SU-DHL-6 (cell line): ENCODE measurements around the gene CALCOCO2.

Experiments used
- H2AFZ ChIP-seq: fragments of 200-600 bp; sonication (generic); 2 replicates; pipeline ENCODE4 v1.6.1; 2014; ENCODE audit warnings: low read depth, mild to moderate bottlenecking, moderate library complexity, mixed read lengths, antibody characterized with exemption, low read length; ENCODE audit not compliant: severe bottlenecking
- H3F3A ChIP-seq: fragments of 200-600 bp; shearing (Covaris generic); 2 replicates; pipeline ENCODE4 v1.6.0; 2016; ENCODE audit warnings: antibody characterized with exemption, mild to moderate bottlenecking; ENCODE audit not compliant: insufficient read depth
- H3K27ac ChIP-seq: fragments of 200-600 bp; sonication (generic); 2 replicates; pipeline ENCODE4 v1.5.1; 2016; ENCODE audit warnings: low read depth, mild to moderate bottlenecking, low read length, moderate library complexity, mixed read lengths
- H3K27me3 ChIP-seq: fragments of 200-600 bp; sonication (generic), shearing (Covaris generic); 2 replicates; pipeline ENCODE4 v1.6.0; 2014; ENCODE audit warnings: mild to moderate bottlenecking, low read length
- H3K36me3 ChIP-seq: fragments of 200-600 bp; sonication (generic); 2 replicates; pipeline ENCODE4 v1.6.1; 2014; ENCODE audit warnings: mild to moderate bottlenecking, low read length, mixed read lengths
- H3K4me2 ChIP-seq: fragments of 300-600, 200-600 bp; shearing (Covaris generic), sonication (generic); 2 replicates; pipeline ENCODE4 v1.6.0; 2014; ENCODE audit warnings: low read length, low read depth, mild to moderate bottlenecking; ENCODE audit not compliant: poor library complexity, severe bottlenecking
- H3K4me3 ChIP-seq: fragments of 200-600 bp; sonication (generic); 2 replicates; pipeline ENCODE4 v1.5.1; 2014; ENCODE audit warnings: antibody characterized with exemption, low read length, mild to moderate bottlenecking, mixed read lengths; ENCODE audit not compliant: insufficient read depth, poor library complexity, severe bottlenecking
- H3K79me2 ChIP-seq: fragments of 200-600 bp; sonication (generic); 2 replicates; pipeline ENCODE4 v1.6.1; 2014; ENCODE audit warnings: mild to moderate bottlenecking, low read length, moderate library complexity; ENCODE audit not compliant: insufficient read depth
- H3K9ac ChIP-seq: fragments of 200-600 bp; sonication (generic); 2 replicates; pipeline ENCODE4 v1.7.0; 2014; ENCODE audit warnings: mild to moderate bottlenecking, low read length
- H3K9me2 ChIP-seq: fragments of 200-600 bp; sonication (generic); replicated peaks from 2 replicates; pipeline ENCODE4 v1.6.1; 2014; ENCODE audit warnings: low read length; ENCODE audit not compliant: insufficient read depth
- H3K9me3 ChIP-seq: fragments of 200-600 bp; sonication (generic); 2 replicates; pipeline ENCODE4 v1.6.1; 2014; ENCODE audit warnings: low read length, mixed read lengths; ENCODE audit not compliant: insufficient read depth
- H4K20me1 ChIP-seq: fragments of 200-600 bp; sonication (generic); 2 replicates; pipeline ENCODE4 v1.6.1; 2014; ENCODE audit warnings: low read depth, mild to moderate bottlenecking, antibody characterized with exemption, low read length, moderate library complexity, mixed read lengths
- EZH2phosphoT487 ChIP-seq: fragments of 200-600 bp; sonication (generic), shearing (Covaris generic); conservative IDR thresholded peaks from 2 replicates; pipeline ENCODE4 v1.6.1; 2018; ENCODE audit warnings: mild to moderate bottlenecking, antibody characterized with exemption, low read length, moderate library complexity, mixed read lengths
- TF ChIP-seq, protein P1 (sequence below): fragments of 200-600 bp; sonication (generic); IDR thresholded peaks from one replicate; pipeline ENCODE4 v1.5.1; 2017; ENCODE audit warnings: antibody characterized with exemption, mild to moderate bottlenecking, low read length, moderate library complexity; ENCODE audit not compliant: insufficient read depth, poor library complexity, severe bottlenecking

The CALCOCO2 gene, protein sequence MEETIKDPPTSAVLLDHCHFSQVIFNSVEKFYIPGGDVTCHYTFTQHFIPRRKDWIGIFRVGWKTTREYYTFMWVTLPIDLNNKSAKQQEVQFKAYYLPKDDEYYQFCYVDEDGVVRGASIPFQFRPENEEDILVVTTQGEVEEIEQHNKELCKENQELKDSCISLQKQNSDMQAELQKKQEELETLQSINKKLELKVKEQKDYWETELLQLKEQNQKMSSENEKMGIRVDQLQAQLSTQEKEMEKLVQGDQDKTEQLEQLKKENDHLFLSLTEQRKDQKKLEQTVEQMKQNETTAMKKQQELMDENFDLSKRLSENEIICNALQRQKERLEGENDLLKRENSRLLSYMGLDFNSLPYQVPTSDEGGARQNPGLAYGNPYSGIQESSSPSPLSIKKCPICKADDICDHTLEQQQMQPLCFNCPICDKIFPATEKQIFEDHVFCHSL

DNA sequence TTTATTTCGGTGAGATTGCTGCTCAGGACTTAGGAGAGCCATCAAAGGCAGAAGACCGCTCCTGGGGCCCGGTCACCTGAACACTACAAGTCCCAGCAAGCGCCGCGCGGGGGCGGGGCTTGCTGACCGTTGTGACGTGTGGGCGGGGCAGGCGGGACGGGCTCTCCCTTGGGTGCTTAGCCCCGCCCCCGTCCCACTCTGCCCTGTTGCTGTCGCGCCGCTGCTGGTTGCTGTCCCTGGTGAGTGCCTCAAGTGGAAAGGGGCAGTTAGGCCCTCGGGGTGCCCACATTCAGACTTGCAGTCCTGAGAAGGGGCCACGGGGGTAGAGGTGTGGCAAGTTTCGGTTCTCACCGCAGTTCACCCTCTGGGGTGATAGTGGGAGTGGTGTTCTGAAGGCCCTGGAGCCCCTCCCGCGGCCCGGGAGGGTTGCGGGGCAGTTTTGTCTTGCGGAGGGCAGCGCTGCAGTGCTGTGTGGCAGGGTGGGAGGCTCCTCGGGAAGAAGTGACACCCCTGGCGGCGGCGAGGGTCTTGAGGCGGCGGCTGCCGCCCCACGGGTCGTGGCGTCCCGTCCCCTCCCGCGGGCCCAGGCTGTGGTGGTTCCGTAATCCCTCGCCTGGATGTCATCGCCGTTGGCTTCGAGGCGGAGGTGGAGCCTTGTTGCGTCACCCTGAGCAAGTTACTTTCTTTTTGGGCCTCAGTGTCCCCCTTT lies at the start of gene CALCOCO2:
TSS of gene CALCOCO2 (plus strand) at position 196 of the 709 bp plus-strand sequence. CDS start 10,673 bp downstream, outside the sequence.
- Histone ChIP-seq H4K20me1 (no peaks in the 10 kb centered on the region), H3K36me3 (no peaks in the 10 kb centered on the region), H3F3A (no peaks in the 10 kb centered on the region), H3K4me2 (peak within 1 kb of the TSS; percentile 70), H3K9me2 (no peaks in the 10 kb centered on the region), H2AFZ (peak within 1 kb of the TSS; percentile 99), H3K4me3 (peak within 1 kb of the TSS; percentile 75), H3K9ac (peak within 1 kb of the TSS; percentile 71), H3K27ac (no peak within 1 kb of the TSS), H3K9me3 (no peaks in the 10 kb centered on the region), H3K27me3 (no peaks in the 10 kb centered on the region), H3K79me2 (no peaks in the 10 kb centered on the region)
- TF ChIP-seq EZH2phosphoT487, result no peak
- TF ChIP-seq, protein P1, sequence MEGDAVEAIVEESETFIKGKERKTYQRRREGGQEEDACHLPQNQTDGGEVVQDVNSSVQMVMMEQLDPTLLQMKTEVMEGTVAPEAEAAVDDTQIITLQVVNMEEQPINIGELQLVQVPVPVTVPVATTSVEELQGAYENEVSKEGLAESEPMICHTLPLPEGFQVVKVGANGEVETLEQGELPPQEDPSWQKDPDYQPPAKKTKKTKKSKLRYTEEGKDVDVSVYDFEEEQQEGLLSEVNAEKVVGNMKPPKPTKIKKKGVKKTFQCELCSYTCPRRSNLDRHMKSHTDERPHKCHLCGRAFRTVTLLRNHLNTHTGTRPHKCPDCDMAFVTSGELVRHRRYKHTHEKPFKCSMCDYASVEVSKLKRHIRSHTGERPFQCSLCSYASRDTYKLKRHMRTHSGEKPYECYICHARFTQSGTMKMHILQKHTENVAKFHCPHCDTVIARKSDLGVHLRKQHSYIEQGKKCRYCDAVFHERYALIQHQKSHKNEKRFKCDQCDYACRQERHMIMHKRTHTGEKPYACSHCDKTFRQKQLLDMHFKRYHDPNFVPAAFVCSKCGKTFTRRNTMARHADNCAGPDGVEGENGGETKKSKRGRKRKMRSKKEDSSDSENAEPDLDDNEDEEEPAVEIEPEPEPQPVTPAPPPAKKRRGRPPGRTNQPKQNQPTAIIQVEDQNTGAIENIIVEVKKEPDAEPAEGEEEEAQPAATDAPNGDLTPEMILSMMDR, result no peak

DNA sequence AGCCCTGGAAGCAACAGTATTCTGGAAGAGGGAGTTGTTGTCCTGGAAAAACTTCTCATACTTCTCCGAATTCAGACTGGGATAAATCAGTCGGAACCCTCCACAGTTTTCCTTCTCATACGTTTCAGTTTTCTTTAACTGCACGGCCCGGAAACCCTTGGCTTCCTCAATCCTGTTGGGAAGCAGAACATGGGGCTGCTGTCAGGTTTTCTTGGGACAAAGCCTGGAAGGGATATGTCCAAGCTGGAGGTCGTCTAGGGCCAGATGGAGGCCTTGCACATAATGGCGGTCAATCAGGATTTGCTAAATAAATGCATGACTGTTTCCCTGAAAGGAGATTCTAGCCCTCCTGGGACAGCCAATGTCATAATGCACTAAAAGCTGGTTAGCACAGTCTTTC lies 43.0 kb upstream of the CALCOCO2 start:
- H3K4me3 ChIP-seq, result no peak overlapping the region
- TF ChIP-seq EZH2phosphoT487, result no peak
- TF ChIP-seq, protein P1, result no peak
- no peaks in the 10 kb centered on the region for H3K27me3 ChIP-seq
- no peaks in the 10 kb centered on the region for H4K20me1 ChIP-seq
- H3K36me3 ChIP-seq, result no peaks in the 10 kb centered on the region
- no peaks in the 10 kb centered on the region for H3F3A ChIP-seq
- H3K9me2 ChIP-seq, result no peaks in the 10 kb centered on the region
- no peak overlapping the region for H2AFZ ChIP-seq
- H3K4me2 ChIP-seq, result no peak overlapping the region
- H3K9ac ChIP-seq, result no peak overlapping the region
- H3K79me2 ChIP-seq, result no peaks in the 10 kb centered on the region
- no peaks in the 10 kb centered on the region for H3K9me3 ChIP-seq
- no peak overlapping the region for H3K27ac ChIP-seq

DNA sequence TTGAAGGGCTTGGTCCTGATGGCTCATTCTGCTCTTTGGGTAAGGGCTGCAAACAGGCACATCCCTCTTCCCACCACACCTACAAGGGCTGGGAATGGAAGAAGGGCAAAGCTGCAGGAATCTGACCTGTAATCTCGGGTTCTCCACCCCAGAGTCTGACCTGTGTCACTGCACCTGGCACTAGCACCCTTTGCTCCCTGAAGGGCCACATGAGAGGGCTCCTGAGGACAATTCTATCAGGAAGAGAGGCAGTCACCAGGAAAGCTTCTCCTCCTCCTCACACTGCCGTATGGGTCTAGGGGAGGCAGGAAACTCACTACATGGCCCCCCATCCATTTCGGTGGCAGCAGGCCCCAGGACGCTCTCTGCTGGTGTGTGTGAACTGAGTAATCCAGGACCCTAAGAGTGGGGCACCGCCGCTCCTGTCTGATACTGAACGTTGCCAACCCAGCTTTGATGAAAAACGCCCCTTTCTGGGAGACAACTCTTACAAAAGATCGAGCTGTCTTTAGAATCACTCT lies 40.2 kb upstream of the CALCOCO2 start:
- Histone ChIP-seq H3K9ac (no peak overlapping the region), H4K20me1 (no peaks in the 10 kb centered on the region), H3K27ac (no peak overlapping the region), H3K79me2 (no peaks in the 10 kb centered on the region), H3K4me3 (no peak overlapping the region), H3F3A (no peaks in the 10 kb centered on the region), H3K9me3 (no peaks in the 10 kb centered on the region), H2AFZ (no peak overlapping the region), H3K27me3 (no peaks in the 10 kb centered on the region), H3K36me3 (no peaks in the 10 kb centered on the region), H3K9me2 (no peaks in the 10 kb centered on the region), H3K4me2 (no peak overlapping the region)
- TF ChIP-seq, protein P1, result no peak
- no peak for TF ChIP-seq EZH2phosphoT487
